ENCODE data around the gene NECTIN1.

The NECTIN1 gene, protein sequence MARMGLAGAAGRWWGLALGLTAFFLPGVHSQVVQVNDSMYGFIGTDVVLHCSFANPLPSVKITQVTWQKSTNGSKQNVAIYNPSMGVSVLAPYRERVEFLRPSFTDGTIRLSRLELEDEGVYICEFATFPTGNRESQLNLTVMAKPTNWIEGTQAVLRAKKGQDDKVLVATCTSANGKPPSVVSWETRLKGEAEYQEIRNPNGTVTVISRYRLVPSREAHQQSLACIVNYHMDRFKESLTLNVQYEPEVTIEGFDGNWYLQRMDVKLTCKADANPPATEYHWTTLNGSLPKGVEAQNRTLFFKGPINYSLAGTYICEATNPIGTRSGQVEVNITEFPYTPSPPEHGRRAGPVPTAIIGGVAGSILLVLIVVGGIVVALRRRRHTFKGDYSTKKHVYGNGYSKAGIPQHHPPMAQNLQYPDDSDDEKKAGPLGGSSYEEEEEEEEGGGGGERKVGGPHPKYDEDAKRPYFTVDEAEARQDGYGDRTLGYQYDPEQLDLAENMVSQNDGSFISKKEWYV

DNA sequence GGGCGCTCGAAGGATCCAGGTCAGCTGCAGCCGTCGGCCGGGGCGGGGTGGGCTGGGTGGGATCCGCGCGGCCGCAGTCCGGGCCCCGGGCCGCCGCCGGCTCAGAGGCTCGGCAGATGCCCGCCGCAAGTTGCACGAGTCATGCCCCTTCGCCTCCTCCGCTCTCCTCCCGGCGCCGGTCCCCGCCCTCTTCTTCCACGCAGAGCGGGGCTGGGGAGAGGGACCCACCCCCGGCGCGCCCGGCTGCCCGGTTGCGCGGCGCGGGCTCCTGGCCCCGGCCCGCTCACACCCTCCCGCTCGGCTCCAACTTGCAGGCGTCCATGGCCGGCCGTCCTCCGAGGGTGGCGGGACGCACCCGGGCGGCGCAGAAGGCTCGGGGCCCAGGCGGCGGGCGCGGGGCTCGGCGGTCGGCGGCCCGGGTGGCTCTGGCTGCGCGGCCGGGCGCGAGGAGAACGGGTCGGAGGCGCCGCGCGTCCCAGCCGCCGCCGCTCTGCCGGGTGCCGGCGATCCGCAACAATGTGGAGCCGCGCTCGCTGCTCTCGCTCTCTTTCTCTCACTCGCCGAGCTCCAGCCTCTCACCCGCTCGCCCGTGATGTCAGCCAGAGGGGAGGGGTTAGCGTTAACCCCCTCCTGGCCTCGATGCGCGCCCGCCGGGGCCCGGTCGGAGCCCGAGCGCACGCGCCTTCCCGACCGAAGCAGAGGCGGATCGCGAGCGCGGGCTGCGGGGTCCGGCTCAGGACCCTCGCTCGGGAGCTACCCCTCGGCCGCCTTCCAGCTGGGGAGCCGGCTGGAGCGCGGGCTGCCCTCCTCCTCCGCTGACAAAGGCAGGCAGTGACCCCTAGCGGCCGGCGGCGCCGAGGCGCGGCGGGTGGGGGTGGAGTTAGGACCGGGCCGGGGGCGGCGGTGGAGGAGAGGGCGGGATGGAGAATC lies at the start of gene NECTIN1:
NECTIN1 (minus strand) TSS at position 550 of the 930 bp plus-strand sequence. CDS start 647 bp downstream, outside the sequence.
- TF ChIP-seq, protein P1, sequence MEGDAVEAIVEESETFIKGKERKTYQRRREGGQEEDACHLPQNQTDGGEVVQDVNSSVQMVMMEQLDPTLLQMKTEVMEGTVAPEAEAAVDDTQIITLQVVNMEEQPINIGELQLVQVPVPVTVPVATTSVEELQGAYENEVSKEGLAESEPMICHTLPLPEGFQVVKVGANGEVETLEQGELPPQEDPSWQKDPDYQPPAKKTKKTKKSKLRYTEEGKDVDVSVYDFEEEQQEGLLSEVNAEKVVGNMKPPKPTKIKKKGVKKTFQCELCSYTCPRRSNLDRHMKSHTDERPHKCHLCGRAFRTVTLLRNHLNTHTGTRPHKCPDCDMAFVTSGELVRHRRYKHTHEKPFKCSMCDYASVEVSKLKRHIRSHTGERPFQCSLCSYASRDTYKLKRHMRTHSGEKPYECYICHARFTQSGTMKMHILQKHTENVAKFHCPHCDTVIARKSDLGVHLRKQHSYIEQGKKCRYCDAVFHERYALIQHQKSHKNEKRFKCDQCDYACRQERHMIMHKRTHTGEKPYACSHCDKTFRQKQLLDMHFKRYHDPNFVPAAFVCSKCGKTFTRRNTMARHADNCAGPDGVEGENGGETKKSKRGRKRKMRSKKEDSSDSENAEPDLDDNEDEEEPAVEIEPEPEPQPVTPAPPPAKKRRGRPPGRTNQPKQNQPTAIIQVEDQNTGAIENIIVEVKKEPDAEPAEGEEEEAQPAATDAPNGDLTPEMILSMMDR (IDR thresholded peaks at IDR 0.05; ENCODE audit: low read depth, low read length): peak; percentile 79
- peak within 1 kb of the TSS; percentile 63 for H3K4me3 ChIP-seq (ENCODE audit: low read depth, low read length)

DNA sequence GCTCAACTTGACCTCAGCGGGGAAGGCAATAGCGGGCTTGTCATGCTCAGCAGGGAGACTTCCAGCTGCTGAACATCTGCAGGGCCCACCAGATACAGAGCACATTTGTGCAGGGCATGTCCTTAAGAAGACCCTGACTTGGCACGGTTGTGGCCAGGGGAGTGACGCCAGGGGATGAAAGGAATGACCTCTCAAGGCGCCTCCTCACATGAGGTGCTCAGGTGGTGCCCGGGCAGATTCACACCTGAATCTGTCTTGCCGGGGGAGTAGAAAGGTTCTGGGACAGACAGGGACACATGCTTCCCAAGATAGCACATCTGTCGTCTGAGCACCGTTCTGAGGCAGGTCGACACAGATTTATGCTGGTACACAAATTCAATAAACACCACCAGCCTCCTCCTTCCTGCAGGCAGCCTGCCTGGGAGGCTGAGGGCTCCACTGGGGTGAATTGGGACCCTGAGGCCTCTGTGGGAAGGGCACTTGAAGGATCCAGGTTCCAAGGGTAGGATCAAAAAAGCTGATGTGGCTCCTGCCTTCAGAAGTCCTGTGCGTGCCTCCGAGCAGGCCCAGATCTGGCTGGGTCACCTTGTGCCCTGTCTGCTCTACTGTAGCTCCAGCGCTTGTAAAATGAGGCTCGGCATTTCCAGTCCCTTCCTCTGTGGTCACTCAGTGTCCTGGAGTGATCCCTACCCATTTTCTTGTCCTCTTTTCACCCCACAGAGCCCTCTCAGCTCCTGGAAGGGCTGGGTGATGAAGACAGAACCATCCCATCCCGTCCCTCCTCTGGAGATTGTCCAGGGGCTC lies 49.6 kb upstream of the NECTIN1 start:
- TF ChIP-seq, protein P1 (IDR thresholded peaks at IDR 0.05; ENCODE audit: low read depth, low read length): no peak
- H3K4me3 ChIP-seq (ENCODE audit: low read depth, low read length): no peak overlapping the region

DNA sequence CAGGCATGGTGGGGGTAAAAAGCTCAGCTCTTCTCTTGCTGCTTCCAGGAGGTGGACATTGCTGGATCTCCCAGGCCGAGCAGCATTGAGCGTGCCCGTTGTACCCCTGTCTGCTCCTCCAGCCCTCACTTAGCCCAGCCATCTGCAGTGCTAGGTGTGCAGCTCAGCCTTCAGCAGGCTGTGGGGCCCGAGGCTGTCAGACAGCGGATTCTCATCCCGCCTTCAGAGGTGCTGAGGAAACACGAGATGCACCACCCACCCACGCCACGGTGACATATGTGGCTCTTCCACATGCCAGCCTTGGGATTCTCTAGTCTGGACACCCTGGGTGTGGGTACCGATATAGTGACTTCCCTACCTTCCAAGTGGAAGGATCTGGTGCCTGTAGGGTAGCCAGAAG lies 48.9 kb upstream of the NECTIN1 start:
- TF ChIP-seq, protein P1 (IDR thresholded peaks at IDR 0.05; ENCODE audit: low read depth, low read length): no peak
- H3K4me3 ChIP-seq (ENCODE audit: low read depth, low read length): no peak overlapping the region

DNA sequence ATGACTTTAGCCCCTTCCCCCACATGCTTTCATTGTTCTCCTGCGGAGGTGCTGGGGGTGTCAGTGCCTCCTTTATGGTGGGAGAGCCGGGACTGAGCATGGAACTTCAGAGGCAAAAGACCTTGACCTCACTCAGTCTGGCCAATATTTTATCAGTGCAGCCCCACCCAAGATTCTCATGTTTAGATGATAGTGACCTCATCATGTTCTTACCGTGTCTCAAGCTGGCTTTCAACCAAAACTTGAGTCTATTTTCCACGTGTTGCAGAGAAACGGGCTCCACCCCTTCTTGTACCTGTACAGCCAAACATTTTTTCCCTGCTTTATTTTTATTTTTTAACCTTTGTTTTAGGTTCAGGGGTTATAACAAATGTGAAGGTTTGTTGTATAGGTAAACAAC lies 47.7 kb upstream of the NECTIN1 start:
- no peak overlapping the region for H3K4me3 ChIP-seq (ENCODE audit: low read depth, low read length)
- TF ChIP-seq, protein P1 (IDR thresholded peaks at IDR 0.05; ENCODE audit: low read depth, low read length): no peak

DNA sequence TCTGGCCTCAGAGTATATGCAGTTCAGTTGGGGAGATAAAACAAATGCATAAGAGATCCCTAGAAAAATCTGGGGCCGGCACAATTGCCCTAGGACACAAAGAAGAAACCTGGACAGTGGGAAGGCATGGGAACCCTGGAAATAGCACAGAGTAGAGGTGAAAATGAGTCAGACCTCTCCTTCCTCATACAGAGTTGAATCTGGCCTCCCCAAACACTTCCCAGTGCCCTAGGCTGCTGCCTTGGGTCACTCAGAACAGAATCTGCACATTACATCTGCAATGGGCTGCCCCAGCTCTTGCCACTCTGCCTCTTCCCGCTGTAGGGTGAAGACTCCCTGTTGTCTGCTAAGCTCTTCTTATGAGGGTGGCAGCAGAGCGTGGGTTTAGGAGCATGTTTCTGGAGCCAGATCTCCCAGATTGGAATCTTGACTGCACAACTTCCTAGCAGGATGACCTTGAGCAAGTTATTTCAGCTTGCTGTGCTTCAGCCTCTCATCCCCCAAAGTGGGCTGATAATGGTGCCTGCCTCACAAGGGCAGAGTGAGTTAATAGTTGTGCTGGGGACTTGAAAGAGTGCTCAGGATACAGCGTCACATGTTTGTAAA lies 47.1 kb upstream of the NECTIN1 start:
- TF ChIP-seq, protein P1 (IDR thresholded peaks at IDR 0.05; ENCODE audit: low read depth, low read length): no peak
- H3K4me3 ChIP-seq (ENCODE audit: low read depth, low read length): no peak overlapping the region

DNA sequence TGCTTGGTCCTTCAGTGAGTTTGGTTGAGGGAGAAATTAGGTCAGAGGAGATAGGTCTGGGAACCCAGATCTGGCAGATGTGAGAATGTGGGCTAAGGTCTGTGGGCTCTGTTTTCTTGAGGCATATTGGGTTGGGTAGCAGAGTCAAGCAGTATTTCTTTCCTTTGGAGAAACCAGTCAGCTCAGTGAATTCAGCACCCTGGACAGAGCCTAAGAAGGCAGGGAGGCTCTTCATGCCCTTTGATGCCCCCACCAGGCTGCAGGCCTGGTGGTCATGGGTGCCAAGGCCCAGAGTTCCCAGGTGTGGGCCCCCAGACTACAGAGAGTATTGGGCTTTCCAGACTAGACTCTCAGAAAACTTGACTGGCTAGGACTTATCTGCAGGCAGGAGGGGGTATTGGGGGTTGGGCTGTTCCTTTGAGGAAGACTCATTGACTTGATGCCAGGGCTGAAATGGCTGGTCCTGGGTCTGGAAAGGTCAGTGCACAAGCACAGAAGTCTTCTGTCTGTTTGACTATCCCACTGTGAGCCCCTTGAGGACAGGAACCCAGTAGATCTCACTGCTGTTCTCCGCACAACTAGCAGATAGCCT lies 45.3 kb upstream of the NECTIN1 start:
- no peak overlapping the region for H3K4me3 ChIP-seq (ENCODE audit: low read depth, low read length)
- TF ChIP-seq, protein P1 (IDR thresholded peaks at IDR 0.05; ENCODE audit: low read depth, low read length): no peak
